ENCODE results near the gene PCNX3. TPM values are rescaled to one million over a fixed set of nuclear protein-coding genes. Genes with fewer than 3 reads are reported as not detected.

PCNX3 gene
- total and polyA plus RNA-seq, 7 donors = 6.5 to 15.5 (median 9.8) TPM

DNA sequence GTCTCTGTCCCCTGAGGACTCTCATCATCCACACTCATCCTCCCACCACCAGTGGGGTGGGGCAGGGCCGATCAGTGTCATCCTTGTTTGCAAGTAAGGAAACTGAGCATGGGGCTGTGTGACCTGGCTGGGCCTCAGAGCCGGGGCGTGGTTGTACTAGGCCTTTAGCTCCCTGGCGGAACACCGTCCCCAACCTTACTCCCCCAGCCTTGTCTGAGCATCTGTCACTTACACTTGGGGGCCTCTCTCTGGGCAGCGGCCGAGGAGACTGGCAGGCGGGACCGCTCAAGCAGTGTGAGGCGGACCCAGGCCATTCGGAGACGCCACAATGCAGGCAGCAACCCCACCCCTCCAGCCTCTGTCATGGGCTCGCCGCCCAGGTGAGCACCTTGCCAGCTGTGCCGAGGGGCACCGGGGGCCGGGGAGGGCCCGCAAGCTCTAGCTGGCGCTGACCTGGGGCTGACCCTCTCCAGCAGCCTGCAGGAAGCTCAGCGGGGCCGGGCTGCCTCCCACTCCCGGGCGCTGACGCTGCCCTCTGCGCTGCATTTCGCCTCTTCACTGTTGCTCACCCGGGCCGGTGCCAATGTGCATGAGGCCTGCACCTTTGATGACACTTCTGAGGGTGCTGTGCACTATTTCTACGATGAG is 3.8 kb downstream of the PCNX3 start:
- peaks cover 15% of the 10 kb centered on the region for H3K4me1 ChIP-seq
- no peaks in the 10 kb centered on the region for H3K9me3 ChIP-seq
- WGBS, 3 donors = 87 to 91% (median 91%) methylated on average over 29 of the region's 29 CpGs
- TF ChIP-seq, protein P1, sequence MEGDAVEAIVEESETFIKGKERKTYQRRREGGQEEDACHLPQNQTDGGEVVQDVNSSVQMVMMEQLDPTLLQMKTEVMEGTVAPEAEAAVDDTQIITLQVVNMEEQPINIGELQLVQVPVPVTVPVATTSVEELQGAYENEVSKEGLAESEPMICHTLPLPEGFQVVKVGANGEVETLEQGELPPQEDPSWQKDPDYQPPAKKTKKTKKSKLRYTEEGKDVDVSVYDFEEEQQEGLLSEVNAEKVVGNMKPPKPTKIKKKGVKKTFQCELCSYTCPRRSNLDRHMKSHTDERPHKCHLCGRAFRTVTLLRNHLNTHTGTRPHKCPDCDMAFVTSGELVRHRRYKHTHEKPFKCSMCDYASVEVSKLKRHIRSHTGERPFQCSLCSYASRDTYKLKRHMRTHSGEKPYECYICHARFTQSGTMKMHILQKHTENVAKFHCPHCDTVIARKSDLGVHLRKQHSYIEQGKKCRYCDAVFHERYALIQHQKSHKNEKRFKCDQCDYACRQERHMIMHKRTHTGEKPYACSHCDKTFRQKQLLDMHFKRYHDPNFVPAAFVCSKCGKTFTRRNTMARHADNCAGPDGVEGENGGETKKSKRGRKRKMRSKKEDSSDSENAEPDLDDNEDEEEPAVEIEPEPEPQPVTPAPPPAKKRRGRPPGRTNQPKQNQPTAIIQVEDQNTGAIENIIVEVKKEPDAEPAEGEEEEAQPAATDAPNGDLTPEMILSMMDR (IDR thresholded peaks at IDR 0.05) = no peak
- no peak for ATAC-seq
- H3K27ac ChIP-seq = no peak overlapping the region
- H3K27me3 ChIP-seq (ENCODE audit: insufficient read depth in 3 of 3, low read length in 2 of 3) = no peaks in the 10 kb centered on the region
- no peak for DNase-seq
- intact Hi-C loops (cut with DNase I) = loop anchor here in 1 of 2 donors (5.0 kb wide), 1 partner anchor 93 kb away; the partner anchor contains the start of gene KAT5
- H3K4me3 ChIP-seq = no peak overlapping the region
- peaks cover 0 to 75% of the 10 kb centered on the region in 2 donors for H3K36me3 ChIP-seq (ENCODE audit: insufficient read depth in 1 of 2, low read depth in 1 of 2)

DNA sequence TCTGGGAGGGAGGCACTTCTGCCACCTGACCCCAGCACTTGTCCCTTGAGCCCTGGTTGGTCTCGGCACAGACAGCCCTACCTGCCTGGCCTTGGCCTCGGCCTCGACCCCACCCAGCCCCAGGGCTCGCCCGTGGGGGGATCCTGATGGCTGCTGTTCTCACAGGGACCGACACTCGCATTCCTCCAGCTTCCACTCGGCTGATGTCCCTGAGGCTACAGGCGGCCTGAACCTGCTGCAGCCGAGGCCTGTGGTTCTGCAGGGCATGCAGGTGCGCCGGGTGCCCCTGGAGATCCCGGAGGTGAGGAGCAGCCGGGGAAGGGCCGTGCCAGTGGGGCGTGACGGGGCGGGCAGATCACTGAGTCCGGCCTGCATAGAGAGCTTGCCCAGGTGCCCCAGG is 5.1 kb downstream of the PCNX3 start:
- intact Hi-C loops (cut with DNase I) = no loop called here
- 90 to 95% (median 90%) methylated on average over 19 of the region's 19 CpGs for WGBS, 3 donors
- Histone ChIP-seq H3K27ac (no peak overlapping the region), H3K9me3 (no peaks in the 10 kb centered on the region), H3K4me3 (no peak overlapping the region), H3K4me1 (peaks cover 15% of the 10 kb centered on the region), H3K27me3 (ENCODE audit: insufficient read depth in 3 of 3, low read length in 2 of 3) (no peaks in the 10 kb centered on the region), H3K36me3 (ENCODE audit: insufficient read depth in 1 of 2, low read depth in 1 of 2) (peaks cover 0 to 88% of the 10 kb centered on the region in 2 donors)
- no peak for DNase-seq
- ATAC-seq = no peak
- TF ChIP-seq, protein P1 (IDR thresholded peaks at IDR 0.05) = no peak

DNA sequence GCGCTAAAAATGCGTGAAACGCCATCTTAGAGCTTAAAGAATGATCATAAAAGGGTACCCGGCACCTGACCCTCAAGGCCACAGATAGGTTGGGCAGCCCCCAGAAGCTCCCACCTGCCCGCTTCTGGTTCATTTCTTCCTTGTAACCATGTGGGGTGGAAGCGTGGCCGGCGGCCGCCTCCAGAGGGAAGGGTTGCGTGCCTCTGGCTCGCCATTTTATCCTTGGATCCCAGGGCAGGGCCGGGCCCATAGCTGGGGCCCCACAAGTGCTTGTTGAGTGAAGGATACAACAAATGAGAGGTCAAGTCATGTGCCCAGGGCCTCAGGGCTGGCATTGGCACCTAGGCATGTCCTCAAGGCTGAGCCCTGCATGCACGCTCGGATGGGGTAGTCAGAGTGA is 5.9 kb downstream of the PCNX3 start:
- no peak for DNase-seq
- Histone ChIP-seq H3K9me3 (no peaks in the 10 kb centered on the region), H3K27ac (no peak overlapping the region), H3K4me3 (no peak overlapping the region), H3K36me3 (ENCODE audit: insufficient read depth in 1 of 2, low read depth in 1 of 2) (peaks cover 0 to 96% of the 10 kb centered on the region in 2 donors), H3K4me1 (peaks cover 13% of the 10 kb centered on the region), H3K27me3 (ENCODE audit: insufficient read depth in 3 of 3, low read length in 2 of 3) (no peaks in the 10 kb centered on the region)
- intact Hi-C loops (cut with DNase I) = no loop called here
- 88 to 95% (median 91%) methylated on average over 14 of the region's 14 CpGs for WGBS, 3 donors
- TF ChIP-seq, protein P1 (IDR thresholded peaks at IDR 0.05) = no peak
- no peak for ATAC-seq

DNA sequence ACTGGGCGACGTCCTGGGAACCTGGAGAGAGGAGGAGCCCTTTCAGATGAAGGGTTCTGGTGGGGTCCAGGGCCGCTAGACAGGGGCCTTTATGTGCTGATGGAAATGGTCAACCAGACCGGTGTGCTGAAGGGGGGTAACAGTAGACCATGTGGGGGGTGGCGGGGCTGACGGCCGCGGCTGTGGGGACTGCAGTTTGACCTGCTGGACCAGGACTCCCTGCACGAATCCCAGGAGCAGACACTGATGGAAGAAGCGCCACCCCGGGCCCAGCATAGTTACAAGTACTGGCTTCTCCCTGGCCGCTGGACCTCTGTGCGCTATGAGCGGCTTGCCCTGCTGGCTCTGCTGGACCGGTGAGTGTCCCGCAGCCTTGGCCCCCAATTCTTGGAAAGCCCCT is 6.4 kb downstream of the PCNX3 start:
- H3K27me3 ChIP-seq (ENCODE audit: insufficient read depth in 3 of 3, low read length in 2 of 3) = no peaks in the 10 kb centered on the region
- H3K4me3 ChIP-seq = no peak overlapping the region
- ATAC-seq (no peak), DNase-seq (no peak)
- peaks cover 0 to 100% of the 10 kb centered on the region in 2 donors for H3K36me3 ChIP-seq (ENCODE audit: insufficient read depth in 1 of 2, low read depth in 1 of 2)
- H3K27ac ChIP-seq = no peak overlapping the region
- intact Hi-C loops (cut with DNase I) = no loop called here
- H3K4me1 ChIP-seq = peaks cover 7% of the 10 kb centered on the region
- 91% methylated on average over 16 of the region's 16 CpGs for WGBS, 3 donors
- TF ChIP-seq, protein P1 (IDR thresholded peaks at IDR 0.05) = no peak
- no peaks in the 10 kb centered on the region for H3K9me3 ChIP-seq

DNA sequence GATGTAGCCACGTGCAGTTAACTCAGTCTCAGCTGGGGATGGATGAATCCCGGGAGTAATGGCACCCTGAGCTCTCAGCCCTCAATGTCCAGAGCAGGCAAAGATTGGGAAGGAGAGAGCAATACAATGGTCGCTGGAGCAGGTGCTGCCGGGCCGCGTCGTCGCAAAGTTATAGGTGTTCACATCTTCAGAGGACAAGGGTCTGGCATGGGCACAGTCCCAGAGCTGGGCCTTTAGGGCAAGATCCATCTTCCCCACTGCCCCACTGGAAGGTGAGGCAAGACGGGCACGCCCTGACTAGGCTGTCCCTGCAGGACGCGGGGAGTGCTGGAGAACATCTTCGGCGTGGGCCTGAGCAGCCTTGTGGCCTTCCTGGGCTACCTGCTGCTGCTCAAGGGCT is 7.6 kb downstream of the PCNX3 start:
- Histone ChIP-seq H3K4me1 (no peaks in the 10 kb centered on the region), H3K36me3 (ENCODE audit: insufficient read depth in 1 of 2, low read depth in 1 of 2) (peaks cover 0 to 100% of the 10 kb centered on the region in 2 donors), H3K27ac (no peak overlapping the region), H3K4me3 (no peak overlapping the region), H3K27me3 (ENCODE audit: insufficient read depth in 3 of 3, low read length in 2 of 3) (no peaks in the 10 kb centered on the region), H3K9me3 (no peaks in the 10 kb centered on the region)
- TF ChIP-seq, protein P1 (IDR thresholded peaks at IDR 0.05) = no peak
- no peak for ATAC-seq
- intact Hi-C loops (cut with DNase I) = no loop called here
- no peak for DNase-seq
- 89 to 93% (median 91%) methylated on average over 13 to 14 of the region's 14 CpGs for WGBS, 3 donors

All from psoas muscle (tissue), 8 donors.